Testis (tissue), 3 donors: ENCODE measurements around the gene TAF3. TPM values are rescaled to one million over a fixed set of nuclear protein-coding genes. Genes with fewer than 3 reads are reported as not detected.

Experiments used
- DNase-seq: peaks from one replicate; pipeline ENCODE4 v3.0.0-alpha.2; 2019
- H3K27ac ChIP-seq, 2 donors: fragments of 200-600 bp; sonication (generic); one replicate each; pipeline ENCODE4 v1.5.1; 2019
- H3K27me3 ChIP-seq: fragments of 200-600 bp; sonication (generic); one replicate; pipeline ENCODE4 v1.5.1; 2019
- H3K36me3 ChIP-seq: fragments of 200-600 bp; sonication (generic); one replicate; pipeline ENCODE4 v1.5.1; 2017; ENCODE audit warnings: low read depth; ENCODE audit errors: missing control alignments
- H3K4me1 ChIP-seq: fragments of 200-600 bp; sonication (generic); one replicate; pipeline ENCODE4 v1.5.1; 2019
- H3K4me3 ChIP-seq, 2 donors: fragments of 200-600 bp; sonication (generic); one replicate each; pipeline ENCODE4 v1.5.1; 2017 to 2019
- H3K9me3 ChIP-seq: fragments of 200-600 bp; sonication (generic); one replicate; pipeline ENCODE4 v1.5.1; 2017
- CTCF ChIP-seq, 3 experiments: fragments of 450-650 bp in 2 of 3; fragments of 200-600 bp in 1 of 3; sonication (generic) in 1 of 3; IDR thresholded peaks; one replicate each; pipeline ENCODE4 v1.5.1; 2016 to 2019; ENCODE audit warnings: antibody characterized with exemption in 3 of 3, mild to moderate bottlenecking in 2 of 3, moderate library complexity in 1 of 3
- POLR2A ChIP-seq: fragments of 450-650 bp; IDR thresholded peaks from one replicate; pipeline ENCODE4 v1.6.1; 2017; ENCODE audit warnings: antibody characterized with exemption, mild to moderate bottlenecking, moderate library complexity
- WGBS, 2 donors: methylation state at CpG; one replicate each; pipeline ENCODE4 v1.1.5; 2018; 5-methylcytosine and 5-hydroxymethylcytosine counted together
- intact Hi-C: fragments of 100-400 bp; cut with DNase I; formaldehyde crosslinking; loops from one replicate; pipeline ENCODE4 v1.15.1; 2023; ENCODE audit warnings: low total_unique reads
- polyA plus RNA-seq: library from polyadenylated mRNA; stranded (reverse); fragments of 350-450 nt; fragmentation: Illumina TruSeq; extraction: RNeasy Lipid Tissue Mini Kit (QIAGEN cat#74804); gene quantifications from one replicate; pipeline ENCODE4 v1.2.3, GENCODE V29; 2014; ENCODE audit warnings: low read depth, low replicate concordance; ENCODE audit not compliant: insufficient read depth
- total RNA-seq, 2 donors: library from RNA; depleted of rRNA; stranded (reverse); fragments of >200 nt; gene quantifications; one replicate each; pipeline ENCODE4 v1.2.3, GENCODE V29; 2016

Gene TAF3
- total and polyA plus RNA-seq, 3 donors from 2014 or later, result 7.0 to 33.0 (median 32.8) TPM

GRCh38 chr10:7787150-7787856 is 31.0 kb upstream of the TAF3 start:
- no peak for DNase-seq
- 2 to 3% methylated on average over 17 to 25 of the region's 26 CpGs for WGBS, 2 donors
- TF ChIP-seq CTCF (IDR thresholded peaks at IDR 0.05) (no peak), POLR2A (no peak)
- intact Hi-C loops, result no loop called here
- Histone ChIP-seq H3K9me3 (no peaks in the 10 kb centered on the region), H3K27ac (peak overlapping the region; percentile 79 to 83), H3K36me3 (no peaks in the 10 kb centered on the region), H3K4me3 (peak overlapping the region; percentile 76 to 80), H3K27me3 (no peaks in the 10 kb centered on the region), H3K4me1 (peaks cover 12% of the 10 kb centered on the region)

GRCh38 chr10:7787857-7788638 is 30.3 kb upstream of the TAF3 start, which contains the start of the genes ATP5F1C and KIN:
ATP5F1C (plus strand) TSS chr10:7788177; CDS start chr10:7788208, 31 bp downstream.
KIN (minus strand) TSS chr10:7787993; CDS start chr10:7787933, 60 bp downstream.
- H3K27ac ChIP-seq, result peak within 1 kb of the TSS; percentile 79 to 83
- DNase-seq, result peak; percentile 99
- TF ChIP-seq CTCF (IDR thresholded peaks at IDR 0.05) (no peak), POLR2A (no peak)
- H3K27me3 ChIP-seq, result no peaks in the 10 kb centered on the region
- peak within 1 kb of the TSS; percentile 76 to 80 for H3K4me3 ChIP-seq
- H3K4me1 ChIP-seq, result peaks cover 16% of the 10 kb centered on the region
- 0% methylated on average over 49 of the region's 59 CpGs; no CpG with 5 or more reads in 1 of the 2 donors for WGBS, 2 donors
- intact Hi-C loops, result no loop called here
- no peaks in the 10 kb centered on the region for H3K9me3 ChIP-seq
- no peaks in the 10 kb centered on the region for H3K36me3 ChIP-seq

- TF ChIP-seq POLR2A, result no peak
- no peak for TF ChIP-seq CTCF (IDR thresholded peaks at IDR 0.05)
- DNase-seq, result peak; percentile 46
- peaks cover 21% of the 10 kb centered on the region for H3K4me1 ChIP-seq
- H3K9me3 ChIP-seq, result no peaks in the 10 kb centered on the region
- intact Hi-C loops, result no loop called here
- H3K27me3 ChIP-seq, result no peaks in the 10 kb centered on the region
- H3K4me3 ChIP-seq, result peak overlapping the region; percentile 76 to 80
- no peaks in the 10 kb centered on the region for H3K36me3 ChIP-seq
- 2% methylated on average over 14 to 25 of the region's 25 CpGs for WGBS, 2 donors
- peak overlapping the region; percentile 79 to 83 for H3K27ac ChIP-seq
These were observed 29.5 kb upstream of the TAF3 start for GRCh38 chr10:7788639-7789286.

GRCh38 chr10:7789390-7789789 is 28.9 kb upstream of the TAF3 start:
- Histone ChIP-seq H3K4me3 (peak overlapping the region in 1 of 2 donors; percentile 80), H3K27ac (peak overlapping the region in 1 of 2 donors; percentile 83), H3K4me1 (peaks cover 21% of the 10 kb centered on the region), H3K9me3 (no peaks in the 10 kb centered on the region), H3K27me3 (no peaks in the 10 kb centered on the region), H3K36me3 (no peaks in the 10 kb centered on the region)
- intact Hi-C loops, result no loop called here
- no peak for TF ChIP-seq POLR2A
- TF ChIP-seq CTCF (IDR thresholded peaks at IDR 0.05), result no peak
- DNase-seq, result peak; percentile 63
- WGBS, 2 donors, result 27 to 37% methylated on average over 3 of the region's 3 CpGs
